H9 (cell line): ENCODE data around the gene HS6ST2. TPM values are rescaled to one million over a fixed set of nuclear protein-coding genes. Genes with fewer than 3 reads are reported as not detected.

Source experiments
- DNase-seq: peaks from one replicate; pipeline ENCODE4 v3.0.0-alpha.2; 2017
- H2AFZ ChIP-seq: one replicate; pipeline ENCODE4 v1.6.1; 2013; ENCODE audit warnings: mild to moderate bottlenecking, low read length, control low read depth, moderate library complexity
- H2AK5ac ChIP-seq: 2 replicates; pipeline ENCODE4 v1.6.1; 2013; ENCODE audit warnings: low read length, control low read depth, mixed read lengths; ENCODE audit not compliant: insufficient read length
- H2BK120ac ChIP-seq: one replicate; pipeline ENCODE4 v1.6.1; 2013; ENCODE audit warnings: low read depth, mild to moderate bottlenecking, low read length, control low read depth, inconsistent platforms; ENCODE audit not compliant: poor library complexity, severe bottlenecking
- H2BK12ac ChIP-seq: 2 replicates; pipeline ENCODE4 v1.6.1; 2013; ENCODE audit warnings: low read length, control low read depth, mixed read lengths, low read depth; ENCODE audit not compliant: insufficient read length
- H2BK15ac ChIP-seq: 2 replicates; pipeline ENCODE4 v1.6.1; 2013; ENCODE audit warnings: low read depth, low read length, control low read depth
- H2BK20ac ChIP-seq: one replicate; pipeline ENCODE4 v1.6.1; 2013; ENCODE audit warnings: low read depth, mild to moderate bottlenecking, low read length, control low read depth, inconsistent platforms; ENCODE audit not compliant: poor library complexity, severe bottlenecking
- H2BK5ac ChIP-seq: 2 replicates; pipeline ENCODE4 v1.6.1; 2013; ENCODE audit warnings: low read length, control low read depth, mixed read lengths; ENCODE audit not compliant: insufficient read length
- H3K14ac ChIP-seq: 2 replicates; pipeline ENCODE4 v1.6.1; 2013; ENCODE audit warnings: low read length, control low read depth; ENCODE audit not compliant: insufficient read depth
- H3K18ac ChIP-seq: 2 replicates; pipeline ENCODE4 v1.6.1; 2013; ENCODE audit warnings: low read depth, mild to moderate bottlenecking, mixed read lengths, low read length, control low read depth; ENCODE audit not compliant: insufficient read length
- H3K23ac ChIP-seq: 2 replicates; pipeline ENCODE4 v1.6.1; 2013; ENCODE audit warnings: low read length, control low read depth, mixed read lengths, low read depth; ENCODE audit not compliant: insufficient read length
- H3K23me2 ChIP-seq: 2 replicates; pipeline ENCODE4 v1.6.1; 2013; ENCODE audit warnings: low read depth, mild to moderate bottlenecking, mixed read lengths, low read length, control low read depth; ENCODE audit not compliant: insufficient read length, poor library complexity, severe bottlenecking
- H3K27ac ChIP-seq: 2 replicates; pipeline ENCODE4 v1.5.1; 2013; ENCODE audit warnings: low read length, control low read depth, mixed read lengths, low read depth; ENCODE audit not compliant: insufficient read length
- H3K27me3 ChIP-seq: 2 replicates; pipeline ENCODE4 v1.6.1; 2013; ENCODE audit warnings: low read length, control low read depth, inconsistent platforms; ENCODE audit not compliant: insufficient read depth
- H3K4ac ChIP-seq: 2 replicates; pipeline ENCODE4 v1.6.1; 2013; ENCODE audit warnings: low read depth, mild to moderate bottlenecking, control low read depth, inconsistent platforms, low read length, moderate library complexity
- H3K4me1 ChIP-seq: 2 replicates; pipeline ENCODE4 v1.6.1; 2013; ENCODE audit warnings: low read length, control low read depth, inconsistent platforms; ENCODE audit not compliant: insufficient read depth
- H3K4me2 ChIP-seq: 2 replicates; pipeline ENCODE4 v1.6.1; 2013; ENCODE audit warnings: low read length, control low read depth, mixed read lengths; ENCODE audit not compliant: insufficient read length, insufficient read depth
- H3K56ac ChIP-seq: 2 replicates; pipeline ENCODE4 v1.6.1; 2013; ENCODE audit warnings: low read depth, mild to moderate bottlenecking, mixed read lengths, low read length, control low read depth; ENCODE audit not compliant: insufficient read length
- H3K79me1 ChIP-seq: 2 replicates; pipeline ENCODE4 v1.6.1; 2013; ENCODE audit warnings: low read depth, mild to moderate bottlenecking, moderate library complexity, low read length, control low read depth, inconsistent platforms; ENCODE audit not compliant: insufficient read depth, poor library complexity, severe bottlenecking
- H3K79me2 ChIP-seq: 2 replicates; pipeline ENCODE4 v1.6.1; 2013; ENCODE audit warnings: low read length, control low read depth, inconsistent platforms; ENCODE audit not compliant: insufficient read depth
- H3K9ac ChIP-seq: 2 replicates; pipeline ENCODE4 v1.6.1; 2013; ENCODE audit warnings: low read length, control low read depth, mixed read lengths; ENCODE audit not compliant: insufficient read length; ENCODE audit errors: extremely low read depth
- H3K9me3 ChIP-seq: one replicate; pipeline ENCODE4 v1.6.1; 2013; ENCODE audit warnings: low read depth, low read length, inconsistent platforms; ENCODE audit not compliant: control insufficient read depth
- H3T11ph ChIP-seq: one replicate; pipeline ENCODE4 v1.6.1; 2013; ENCODE audit warnings: mild to moderate bottlenecking, low read length, control low read depth, inconsistent platforms
- H4K20me1 ChIP-seq: one replicate; pipeline ENCODE4 v1.6.1; 2013; ENCODE audit not compliant: control insufficient read depth, insufficient read length, insufficient read depth
- H4K5ac ChIP-seq: 2 replicates; pipeline ENCODE4 v1.6.1; 2013; ENCODE audit warnings: low read depth, mild to moderate bottlenecking, mixed read lengths, low read length, control low read depth; ENCODE audit not compliant: insufficient read length
- H4K8ac ChIP-seq: replicated peaks from 2 replicates; pipeline ENCODE4 v1.6.1; 2013; ENCODE audit warnings: low read length, control low read depth, mixed read lengths, low read depth; ENCODE audit not compliant: insufficient read length
- H4K91ac ChIP-seq: 2 replicates; pipeline ENCODE4 v1.6.1; 2013; ENCODE audit warnings: low read depth, mild to moderate bottlenecking, moderate library complexity, mixed read lengths, low read length, control low read depth; ENCODE audit not compliant: insufficient read length
- H3K27ac Mint-ChIP-seq, 3 experiments: 2 replicates in 2 of 3; 3 replicates in 1 of 3; pipeline ENCODE4 v1.8.0; 2020 to 2021; ENCODE audit warnings: mixed read lengths in 3 of 3, mild to moderate bottlenecking in 1 of 3, moderate library complexity in 1 of 3
- H3K27me3 Mint-ChIP-seq: 2 replicates; pipeline ENCODE4 v1.8.0; 2021; ENCODE audit warnings: low read depth, mild to moderate bottlenecking, moderate library complexity, mixed read lengths
- H3K36me3 Mint-ChIP-seq, 3 experiments: 2 replicates in 2 of 3; 3 replicates in 1 of 3; pipeline ENCODE4 v1.8.0; 2020 to 2021; ENCODE audit warnings: low read depth in 3 of 3, mixed read lengths in 3 of 3; ENCODE audit not compliant: insufficient read depth in 1 of 3
- H3K4me1 Mint-ChIP-seq, 2 experiments: 2 replicates each; pipeline ENCODE4 v1.8.0; 2020; ENCODE audit warnings: mixed read lengths in 2 of 2
- H3K4me3 Mint-ChIP-seq, 2 experiments: 2 replicates in 1 of 2; 3 replicates in 1 of 2; pipeline ENCODE4 v1.8.0; 2020 to 2021; ENCODE audit warnings: mild to moderate bottlenecking in 2 of 2, mixed read lengths in 2 of 2, moderate library complexity in 1 of 2
- H3K9me3 Mint-ChIP-seq, 2 experiments: 2 replicates in 1 of 2; 3 replicates in 1 of 2; pipeline ENCODE4 v1.8.0; 2020; ENCODE audit warnings: mild to moderate bottlenecking in 2 of 2, mixed read lengths in 2 of 2, moderate library complexity in 1 of 2
- CTCF ChIP-seq: fragments of 200-600 bp; sonication (generic); conservative IDR thresholded peaks from 3 replicates; pipeline ENCODE4 v1.8.0; 2021; ENCODE audit warnings: antibody characterized with exemption, mild to moderate bottlenecking
- total RNA-seq: library from RNA; stranded (reverse); gene quantifications from 2 replicates; pipeline ENCODE4 v1.2.1, GENCODE V29; 2021

The HS6ST2 gene
- total RNA-seq, 1 experiment from 2014 or later, result 4.8 TPM

- no peak overlapping the region for H3K4me2 ChIP-seq
- no peaks in the 10 kb centered on the region for H3K79me2 ChIP-seq
- no peak overlapping the region for H3K27ac Mint-ChIP-seq
- DNase-seq, result no peak
- H3K27ac ChIP-seq, result no peak overlapping the region
- no peaks in the 10 kb centered on the region for H3K9me3 ChIP-seq
- H2BK20ac ChIP-seq, result no peak overlapping the region
- no peak overlapping the region for H4K91ac ChIP-seq
- H2AFZ ChIP-seq, result no peak overlapping the region
- H3K4me1 Mint-ChIP-seq, result peaks cover 8 to 12% of the 10 kb centered on the region in 2 experiments
- H2BK12ac ChIP-seq, result no peak overlapping the region
- H3K9me3 Mint-ChIP-seq, result no peaks in the 10 kb centered on the region
- H4K20me1 ChIP-seq, result no peaks in the 10 kb centered on the region
- H2BK120ac ChIP-seq, result no peak overlapping the region
- no peak overlapping the region for H4K8ac ChIP-seq
- no peak overlapping the region for H3K14ac ChIP-seq
- H3K18ac ChIP-seq, result no peak overlapping the region
- no peaks in the 10 kb centered on the region for H3K79me1 ChIP-seq
- no peak overlapping the region for H3K4ac ChIP-seq
- H3K56ac ChIP-seq, result no peak overlapping the region
- H3K4me1 ChIP-seq, result no peaks in the 10 kb centered on the region
- H3K4me3 Mint-ChIP-seq, result no peak overlapping the region
- no peaks in the 10 kb centered on the region for H3K23me2 ChIP-seq
- no peak overlapping the region for H3T11ph ChIP-seq
- no peak overlapping the region for H2BK15ac ChIP-seq
- no peaks in the 10 kb centered on the region for H3K36me3 Mint-ChIP-seq
- H2AK5ac ChIP-seq, result no peak overlapping the region
- no peak overlapping the region for H4K5ac ChIP-seq
- TF ChIP-seq CTCF, result no peak
- H2BK5ac ChIP-seq, result no peak overlapping the region
- H3K27me3 Mint-ChIP-seq, result no peaks in the 10 kb centered on the region; the same call in 1 of the 2 replicates
- no peak overlapping the region for H3K9ac ChIP-seq
- H3K23ac ChIP-seq, result no peak overlapping the region
- no peaks in the 10 kb centered on the region for H3K27me3 ChIP-seq
Measured at GRCh38 chrX:132858018-132858417, 100.4 kb downstream of the HS6ST2 start.
